Peyer's patch (tissue), 4 donors: ENCODE measurements around the gene RAB31. TPM values are rescaled to one million over a fixed set of nuclear protein-coding genes. Genes with fewer than 3 reads are reported as not detected.
A peak's percentile ranks its signal among the peaks of the same experiment; 100 is the strongest.

Experiments used
- DNase-seq, 3 donors: peaks; one replicate each; pipeline ENCODE4 v3.0.0-alpha.2; 2017 to 2019
- H3K27ac ChIP-seq, 4 donors: fragments of 200-600 bp; sonication (generic); one replicate each; pipeline ENCODE4 v1.5.1; 2016 to 2019
- H3K27me3 ChIP-seq, 2 donors: fragments of 200-600 bp; sonication (generic); one replicate each; pipeline ENCODE4 v1.5.1; 2019
- H3K36me3 ChIP-seq, 3 donors: fragments of 200-600 bp; sonication (generic); one replicate each; pipeline ENCODE4 v1.5.1; 2016 to 2019
- H3K4me1 ChIP-seq, 4 donors: fragments of 200-600 bp; sonication (generic); one replicate each; pipeline ENCODE4 v1.5.1; 2016 to 2019
- H3K4me3 ChIP-seq, 4 donors: fragments of 200-600 bp; sonication (generic); 1 replicate in 3 of 4; 2 replicates in 1 of 4; pipeline ENCODE4 v1.5.1; 2016 to 2019; ENCODE audit warnings: mild to moderate bottlenecking in 1 of 4
- H3K9me3 ChIP-seq, 4 donors: fragments of 200-600 bp; sonication (generic); one replicate each; pipeline ENCODE4 v1.5.1; 2016 to 2019; ENCODE audit warnings: mild to moderate bottlenecking in 1 of 4
- POLR2A ChIP-seq, 2 donors: fragments of 450-650 bp; IDR thresholded peaks; one replicate each; pipeline ENCODE4 v1.5.1; 2017; ENCODE audit warnings: antibody characterized with exemption in 2 of 2, mild to moderate bottlenecking in 2 of 2, moderate library complexity in 2 of 2
- total RNA-seq, 4 donors: library from RNA; depleted of rRNA; stranded (reverse); fragments of >200 nt; gene quantifications; one replicate each; pipeline ENCODE4 v1.1.0, GENCODE V29; 2016
- TF ChIP-seq, protein P1 (sequence below), 6 experiments: fragments of 450-650 bp in 4 of 6; fragments of 200-600 bp in 2 of 6; sonication (generic) in 1 of 6; IDR thresholded peaks; one replicate each; pipeline ENCODE4 v1.5.1; 2017 to 2019; ENCODE audit warnings: antibody characterized with exemption in 6 of 6, mild to moderate bottlenecking in 3 of 6, moderate library complexity in 1 of 6

The RAB31 gene
- total RNA-seq, 4 donors from 2014 or later, result 6.2 to 66.8 (median 17.7) TPM

GRCh38 chr18:9823805-9824473 is 115.8 kb downstream of the RAB31 start:
- Histone ChIP-seq H3K4me3 (no peak overlapping the region), H3K4me1 (peaks cover 0 to 31% (median 4%) of the 10 kb centered on the region in 4 donors), H3K9me3 (no peaks in the 10 kb centered on the region), H3K36me3 (no peaks in the 10 kb centered on the region), H3K27ac (peak overlapping the region in 2 of 4 donors; percentile 16 to 57), H3K27me3 (no peaks in the 10 kb centered on the region)
- no peak for TF ChIP-seq POLR2A (IDR thresholded peaks at IDR 0.05)
- TF ChIP-seq, protein P1, sequence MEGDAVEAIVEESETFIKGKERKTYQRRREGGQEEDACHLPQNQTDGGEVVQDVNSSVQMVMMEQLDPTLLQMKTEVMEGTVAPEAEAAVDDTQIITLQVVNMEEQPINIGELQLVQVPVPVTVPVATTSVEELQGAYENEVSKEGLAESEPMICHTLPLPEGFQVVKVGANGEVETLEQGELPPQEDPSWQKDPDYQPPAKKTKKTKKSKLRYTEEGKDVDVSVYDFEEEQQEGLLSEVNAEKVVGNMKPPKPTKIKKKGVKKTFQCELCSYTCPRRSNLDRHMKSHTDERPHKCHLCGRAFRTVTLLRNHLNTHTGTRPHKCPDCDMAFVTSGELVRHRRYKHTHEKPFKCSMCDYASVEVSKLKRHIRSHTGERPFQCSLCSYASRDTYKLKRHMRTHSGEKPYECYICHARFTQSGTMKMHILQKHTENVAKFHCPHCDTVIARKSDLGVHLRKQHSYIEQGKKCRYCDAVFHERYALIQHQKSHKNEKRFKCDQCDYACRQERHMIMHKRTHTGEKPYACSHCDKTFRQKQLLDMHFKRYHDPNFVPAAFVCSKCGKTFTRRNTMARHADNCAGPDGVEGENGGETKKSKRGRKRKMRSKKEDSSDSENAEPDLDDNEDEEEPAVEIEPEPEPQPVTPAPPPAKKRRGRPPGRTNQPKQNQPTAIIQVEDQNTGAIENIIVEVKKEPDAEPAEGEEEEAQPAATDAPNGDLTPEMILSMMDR (IDR thresholded peaks at IDR 0.05), result no peak
- DNase-seq, result no peak

DNA sequence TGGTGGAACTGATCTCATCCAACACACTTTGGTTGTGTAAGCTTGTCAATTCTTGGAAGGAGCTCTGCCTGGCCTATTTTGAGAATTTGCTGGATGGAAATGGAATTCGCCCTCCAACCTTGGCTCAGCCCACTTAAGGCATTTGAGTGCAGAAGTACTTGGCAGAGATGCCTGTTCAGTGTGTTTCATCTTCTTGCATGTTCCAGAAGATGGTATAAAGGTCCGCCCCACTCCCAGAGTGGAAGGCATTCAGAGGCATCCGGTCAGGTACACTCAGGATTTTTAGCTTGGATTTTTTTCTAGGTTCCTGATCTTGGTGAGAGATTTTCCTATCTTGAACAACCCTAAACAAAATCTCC is 116.4 kb downstream of the RAB31 start:
- DNase-seq, result no peak
- Histone ChIP-seq H3K4me3 (no peak overlapping the region), H3K36me3 (no peaks in the 10 kb centered on the region), H3K27me3 (no peaks in the 10 kb centered on the region), H3K27ac (peak overlapping the region in 2 of 4 donors; percentile 57 to 75), H3K9me3 (no peaks in the 10 kb centered on the region), H3K4me1 (peaks cover 0 to 31% (median 4%) of the 10 kb centered on the region in 4 donors)
- no peak for TF ChIP-seq POLR2A (IDR thresholded peaks at IDR 0.05)
- TF ChIP-seq, protein P1 (IDR thresholded peaks at IDR 0.05), result no peak

DNA sequence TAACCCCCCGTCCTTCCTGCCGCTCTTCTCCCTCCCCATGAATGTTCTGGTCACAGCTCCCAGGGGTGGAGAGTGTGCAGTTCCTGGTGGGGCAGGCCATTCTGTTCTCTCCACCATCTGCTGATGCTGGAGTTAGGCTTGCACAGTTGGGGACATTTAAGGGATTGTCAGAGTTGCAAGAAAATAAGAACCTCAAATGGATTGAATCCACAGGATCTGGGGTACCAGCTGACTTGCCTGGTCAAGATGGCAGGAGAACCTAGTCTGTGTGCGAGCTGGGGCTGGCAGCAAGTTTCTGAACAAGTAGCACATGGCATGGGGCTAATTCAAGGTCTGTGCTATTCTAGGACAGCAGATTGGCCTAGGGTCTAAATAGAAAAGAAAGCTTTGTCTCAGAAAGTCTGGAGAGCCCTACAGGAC is 116.9 kb downstream of the RAB31 start:
- no peak overlapping the region for H3K4me3 ChIP-seq
- peaks cover 0 to 31% (median 4%) of the 10 kb centered on the region in 4 donors for H3K4me1 ChIP-seq
- TF ChIP-seq, protein P1 (IDR thresholded peaks at IDR 0.05), result no peak
- no peak for TF ChIP-seq POLR2A (IDR thresholded peaks at IDR 0.05)
- no peak for DNase-seq
- H3K27ac ChIP-seq, result peak overlapping the region in 3 of 4 donors; percentile 8 to 75 (median 57)
- H3K27me3 ChIP-seq, result no peaks in the 10 kb centered on the region
- no peaks in the 10 kb centered on the region for H3K9me3 ChIP-seq
- no peaks in the 10 kb centered on the region for H3K36me3 ChIP-seq

DNA sequence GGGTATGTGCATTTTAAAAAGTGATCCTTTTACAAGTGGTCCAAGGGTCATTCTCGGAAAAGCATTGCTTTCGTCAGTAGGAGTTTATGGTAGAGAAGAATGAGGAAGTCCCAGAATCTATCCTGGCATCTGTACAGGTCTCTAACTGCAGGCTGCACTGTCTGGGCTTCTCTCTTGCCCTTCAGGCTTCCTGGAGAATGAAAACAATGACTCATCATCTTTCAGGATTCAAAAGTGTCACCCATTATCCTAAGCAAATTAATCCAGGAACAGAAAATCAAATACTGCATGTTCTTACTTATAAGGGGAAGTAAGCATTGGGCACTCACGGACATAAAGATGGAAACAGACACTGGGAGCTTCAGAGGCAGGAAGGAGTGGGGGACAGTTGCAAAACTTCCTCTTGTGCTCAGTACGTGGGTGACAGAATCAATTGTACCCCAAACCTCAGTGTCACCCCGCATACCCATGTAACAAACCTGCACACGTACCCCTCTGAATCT is 117.5 kb downstream of the RAB31 start:
- TF ChIP-seq, protein P1 (IDR thresholded peaks at IDR 0.05), result peak in 1 of 6 experiments; percentile 13
- no peak for TF ChIP-seq POLR2A (IDR thresholded peaks at IDR 0.05)
- peak in 1 of 3 donors; percentile 74 for DNase-seq
- no peaks in the 10 kb centered on the region for H3K9me3 ChIP-seq
- peak overlapping the region in 3 of 4 donors; percentile 38 to 80 (median 75) for H3K27ac ChIP-seq
- no peak overlapping the region for H3K4me3 ChIP-seq
- peaks cover 0 to 31% (median 4%) of the 10 kb centered on the region in 4 donors for H3K4me1 ChIP-seq
- H3K27me3 ChIP-seq, result no peaks in the 10 kb centered on the region
- no peaks in the 10 kb centered on the region for H3K36me3 ChIP-seq

- Histone ChIP-seq H3K9me3 (no peaks in the 10 kb centered on the region), H3K27ac (peak overlapping the region in 2 of 4 donors; percentile 73 to 80), H3K36me3 (no peaks in the 10 kb centered on the region), H3K27me3 (no peaks in the 10 kb centered on the region), H3K4me3 (no peak overlapping the region), H3K4me1 (peaks cover 0 to 31% (median 4%) of the 10 kb centered on the region in 4 donors)
- no peak for TF ChIP-seq POLR2A (IDR thresholded peaks at IDR 0.05)
- DNase-seq, result no peak
Measured at GRCh38 chr18:9826685-9827084, 118.6 kb downstream of the RAB31 start.

DNA sequence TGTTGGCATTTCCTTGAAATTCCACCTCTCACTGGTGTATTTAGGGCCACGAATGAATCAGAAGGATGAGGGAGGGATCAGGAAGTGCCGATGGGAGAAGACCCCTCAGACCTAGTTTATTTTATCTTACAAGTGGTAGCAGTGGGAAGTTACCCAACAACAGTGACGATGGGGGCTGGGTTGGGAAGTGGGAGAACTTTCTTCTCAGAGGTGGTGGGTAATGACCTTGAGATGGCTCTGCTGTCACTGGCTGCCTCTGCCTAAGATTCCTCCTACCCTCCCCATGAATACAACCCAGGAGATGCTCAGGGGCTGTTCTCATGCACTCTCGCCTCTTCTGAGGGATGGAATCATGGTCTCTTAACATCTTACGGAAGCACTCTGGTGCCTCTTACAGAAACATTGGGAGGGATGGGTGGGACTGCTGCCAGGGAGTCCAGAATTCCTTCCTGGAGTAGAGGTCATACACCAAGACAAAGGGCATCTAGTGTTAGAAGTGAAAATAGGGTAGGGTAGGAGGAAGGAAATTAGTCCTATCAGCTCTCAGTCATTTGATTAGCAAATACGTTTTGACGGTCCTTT is 119.2 kb downstream of the RAB31 start:
- no peak for DNase-seq
- H3K4me1 ChIP-seq, result peaks cover 0 to 31% (median 4%) of the 10 kb centered on the region in 4 donors

More for the DNA sequence above, 119.2 kb downstream of the RAB31 start:
- TF ChIP-seq, protein P1 (IDR thresholded peaks at IDR 0.05), result no peak
- no peak for TF ChIP-seq POLR2A (IDR thresholded peaks at IDR 0.05)
- no peaks in the 10 kb centered on the region for H3K36me3 ChIP-seq
- peak overlapping the region in 2 of 4 donors; percentile 60 to 73 for H3K27ac ChIP-seq
- H3K27me3 ChIP-seq, result no peaks in the 10 kb centered on the region
- H3K4me3 ChIP-seq, result no peak overlapping the region
- H3K9me3 ChIP-seq, result no peaks in the 10 kb centered on the region
